Measurements from ENCODE around the gene CCDC187.

- TF ChIP-seq CTCF (IDR thresholded peaks at IDR 0.05) (no peak), POLR2AphosphoS5 (IDR thresholded peaks at IDR 0.05) (no peak), POLR2A (IDR thresholded peaks at IDR 0.05) (no peak), EP300 (IDR thresholded peaks at IDR 0.05; ENCODE audit: low read depth) (no peak)
Measured at GRCh38 chr9:136299541-136299940, 4.4 kb downstream of the CCDC187 start.

All from transverse colon (tissue), 4 donors.